AG08395 (cell line): Measurements from ENCODE around the gene ZNG1A.
"Not testable (repeated sequence)": the region's sequence is repeated elsewhere in the genome, so short reads cannot be mapped to it uniquely, and the experiment has no call there.

Source experiments
- DNase-seq: peaks from one replicate; pipeline ENCODE4 v3.0.0; 2012; ENCODE audit warnings: mixed read lengths, low spot score

ZNG1A gene

DNA sequence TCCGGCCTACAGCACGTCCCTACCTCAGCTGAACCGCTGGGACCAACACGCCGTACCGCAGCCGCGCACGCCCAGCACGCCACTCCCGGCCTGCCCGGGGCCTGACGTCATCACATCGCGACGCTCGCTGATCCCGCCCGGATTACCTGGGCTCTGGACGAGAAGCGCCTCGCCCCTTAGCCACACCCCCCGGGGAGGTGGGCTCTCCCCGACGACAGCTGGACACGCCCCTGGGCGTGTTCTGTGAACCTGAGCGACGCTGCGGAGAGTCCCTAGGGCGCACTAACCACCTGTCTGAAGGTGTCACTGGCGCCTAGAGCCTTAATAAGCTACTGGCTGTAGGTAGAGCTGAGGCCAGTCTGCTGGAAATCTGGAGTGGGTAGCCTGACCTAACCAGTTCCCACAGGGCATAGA lies at the start of gene ZNG1A:
ZNG1A (minus strand) TSS at position 87 of the 414 bp plus-strand sequence. CDS start 87 bp downstream, outside the sequence.
- DNase-seq: not testable (repeated sequence)

DNA sequence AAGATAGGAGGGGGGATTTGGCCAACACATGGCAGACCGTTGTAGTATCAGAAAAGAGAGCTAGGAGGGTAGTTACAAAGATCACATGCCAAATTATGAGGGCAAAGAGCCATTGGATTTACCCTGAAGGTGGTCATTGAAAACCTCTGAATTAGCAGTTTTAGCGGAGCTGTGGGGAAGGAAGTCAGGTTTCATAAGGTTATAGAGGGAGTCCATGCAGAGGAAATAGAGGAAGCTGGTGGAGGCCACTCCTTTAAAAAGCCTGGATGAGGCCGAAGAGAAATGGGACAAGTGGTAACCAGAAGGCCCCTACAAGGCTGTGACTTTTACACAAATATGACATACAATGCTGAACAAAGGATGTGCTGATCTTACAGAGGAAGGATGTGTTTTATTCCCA lies 49.0 kb upstream of the ZNG1A start:
- no peak for DNase-seq

DNA sequence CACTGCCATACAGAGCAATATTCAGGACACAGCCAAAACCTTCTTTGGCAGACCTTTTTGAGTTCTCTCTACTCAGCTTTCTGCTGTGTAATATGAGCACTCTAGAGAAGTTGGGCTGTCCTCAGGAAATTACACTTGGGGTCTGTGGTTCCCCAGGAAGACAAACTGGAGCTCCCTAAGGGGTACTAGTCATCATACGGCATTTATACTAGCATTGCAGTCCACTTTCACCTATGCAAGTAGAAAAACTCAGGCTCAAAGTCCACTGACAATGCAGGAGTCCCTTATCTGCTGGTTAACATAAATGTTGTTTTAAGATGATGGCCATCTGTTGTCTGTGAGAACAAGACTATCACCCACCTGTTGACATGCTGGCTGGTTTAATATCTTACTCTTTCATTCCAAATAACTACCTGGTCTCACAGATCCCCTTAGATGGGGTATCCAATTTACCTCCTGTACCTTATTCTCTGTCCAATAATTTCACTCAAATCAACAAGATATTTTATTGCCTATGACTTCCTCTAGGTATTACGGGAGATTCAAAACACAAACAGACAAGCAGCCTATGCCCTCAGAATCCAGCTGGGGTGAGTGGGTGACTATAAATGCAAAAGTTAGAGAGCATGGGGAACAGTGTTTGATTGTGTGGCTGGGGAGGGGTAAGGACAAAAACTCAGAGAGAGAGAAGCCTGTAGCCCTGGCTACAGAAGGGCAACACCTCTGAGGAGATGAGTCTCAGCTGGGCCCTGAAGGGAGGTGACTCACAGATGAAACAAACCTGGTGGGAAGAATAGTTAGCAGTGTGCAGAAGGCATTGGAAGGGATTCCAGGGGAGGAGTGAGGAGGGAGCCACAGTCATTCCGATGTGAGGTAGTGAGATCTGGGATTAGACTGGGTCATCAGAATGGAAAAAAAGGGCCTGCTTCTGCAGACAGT lies 46.0 kb upstream of the ZNG1A start:
- no peak for DNase-seq

DNA sequence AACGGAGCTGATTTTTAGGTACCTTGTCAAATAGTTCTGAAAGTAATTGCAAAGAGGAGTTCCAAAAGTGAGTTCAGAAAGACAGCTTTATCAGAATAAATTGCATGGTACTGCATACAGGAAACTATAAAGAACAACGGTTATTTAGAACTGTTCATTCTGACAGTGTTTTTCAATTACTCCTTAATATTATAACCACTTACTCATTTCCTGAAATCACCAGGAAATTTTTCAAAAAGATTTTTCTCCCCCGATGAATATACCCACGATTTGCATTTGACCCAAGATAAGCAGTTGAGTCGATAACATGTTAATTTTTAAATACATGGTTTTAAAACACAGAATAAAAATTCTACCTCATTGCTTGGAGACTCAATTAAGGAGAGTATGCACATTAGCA lies 45.2 kb upstream of the ZNG1A start:
- no peak for DNase-seq

DNA sequence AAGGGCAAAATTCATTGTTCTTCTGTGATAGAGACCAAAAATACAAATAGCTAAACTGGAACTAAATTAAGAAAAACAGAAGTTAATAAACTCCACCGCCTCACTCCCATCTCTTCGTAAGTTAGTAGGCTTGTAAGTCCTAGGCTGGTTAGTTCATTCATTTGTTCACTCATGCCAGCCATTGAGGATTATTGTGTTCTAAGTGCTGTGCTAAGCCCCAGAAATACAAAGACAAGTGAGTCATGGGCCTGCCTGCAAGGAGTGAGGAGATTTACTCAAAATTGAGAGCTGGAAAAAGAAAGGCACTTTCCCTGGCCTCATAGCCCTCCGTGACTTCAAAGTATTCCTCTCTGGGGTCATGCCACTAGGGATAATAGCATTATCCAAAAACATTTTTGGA lies 44.3 kb upstream of the ZNG1A start:
- no peak for DNase-seq

DNA sequence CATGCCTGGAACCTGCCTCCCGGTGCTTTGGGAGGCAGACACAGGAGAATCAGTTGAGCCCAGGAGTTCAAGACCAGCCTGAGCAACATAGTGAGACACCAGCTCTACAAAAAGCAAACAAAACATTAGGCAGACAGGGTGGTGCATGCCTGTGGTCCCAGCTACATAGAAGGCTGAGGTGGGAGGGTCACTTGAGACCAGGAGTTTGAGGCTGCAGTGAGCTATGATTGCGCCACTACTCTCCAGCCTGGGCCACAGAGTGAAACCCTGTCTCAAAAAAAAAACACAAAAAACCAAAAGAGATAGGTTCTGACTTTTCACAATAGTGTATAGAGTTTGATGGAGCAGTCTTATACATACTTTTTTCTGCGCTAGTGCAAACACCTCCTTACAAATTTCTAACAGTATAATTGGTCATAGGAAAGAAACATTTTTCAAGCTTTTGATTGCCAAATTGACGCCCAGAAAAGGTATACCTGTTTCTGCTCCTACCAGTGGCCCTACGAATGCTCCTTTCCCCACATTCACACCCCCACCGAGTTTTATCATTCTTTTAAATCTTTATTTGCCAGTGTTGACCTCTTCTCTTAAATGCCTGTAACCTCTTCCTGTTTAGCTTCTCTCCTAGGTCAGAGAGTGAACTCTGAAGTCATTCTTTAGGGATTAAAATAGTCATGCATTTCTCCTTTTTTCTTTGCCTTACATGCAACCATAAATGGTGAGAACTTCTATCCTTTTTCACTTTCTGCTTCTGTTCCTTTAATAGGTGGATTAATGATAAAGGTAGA lies 43.3 kb upstream of the ZNG1A start:
- DNase-seq: no peak

DNA sequence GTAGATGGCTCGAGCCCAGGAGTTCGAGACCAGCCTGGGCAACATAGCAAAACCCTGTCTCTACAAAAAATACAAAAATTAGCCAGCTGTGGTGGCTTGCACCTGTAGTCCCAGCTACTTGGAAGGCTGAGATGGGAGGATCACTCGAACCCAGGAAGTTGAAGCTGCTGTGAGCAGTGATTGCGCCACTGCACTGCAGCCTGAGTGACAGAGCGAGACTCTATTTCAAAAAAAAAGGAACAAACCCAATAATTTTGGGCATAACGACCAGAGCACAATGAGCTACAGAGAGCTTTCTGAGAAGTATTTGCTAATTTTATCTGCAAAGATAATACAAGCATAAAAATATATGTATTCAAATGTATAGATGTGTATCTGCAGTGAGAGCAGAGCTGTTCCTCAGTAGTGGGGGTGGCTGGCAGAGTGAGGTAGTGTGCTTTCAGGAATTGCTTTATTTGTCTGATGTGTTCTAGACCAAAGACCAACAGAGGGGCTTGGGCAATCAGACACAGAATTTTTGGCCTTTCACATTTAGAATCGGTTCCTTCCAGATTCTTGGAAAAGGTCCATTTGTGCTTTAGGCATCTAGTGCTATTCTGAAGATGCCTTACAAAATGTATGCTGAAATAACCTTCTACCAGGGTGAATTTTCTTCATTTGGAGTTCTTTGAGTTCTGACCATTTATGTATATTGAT lies 41.0 kb upstream of the ZNG1A start:
- no peak for DNase-seq

DNA sequence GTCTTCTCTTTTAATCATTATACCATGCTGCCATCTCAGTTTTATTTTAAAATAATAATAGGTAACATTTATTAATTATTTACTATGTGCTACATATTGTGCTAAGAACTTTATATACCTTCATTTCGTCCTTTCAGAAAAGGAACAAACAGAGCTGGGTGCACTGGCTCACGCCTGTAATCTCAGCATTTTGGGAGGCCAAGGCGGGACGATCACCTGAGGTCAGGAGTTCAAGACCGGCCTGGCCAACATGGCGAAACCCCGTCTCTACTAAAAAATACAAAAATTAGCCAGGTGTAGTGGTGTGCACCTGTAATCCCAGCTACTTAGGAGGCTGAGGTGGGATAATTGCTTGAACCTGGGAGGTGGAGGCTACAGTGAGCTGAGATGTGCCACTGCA lies 40.2 kb upstream of the ZNG1A start:
- DNase-seq: not testable (repeated sequence)

DNA sequence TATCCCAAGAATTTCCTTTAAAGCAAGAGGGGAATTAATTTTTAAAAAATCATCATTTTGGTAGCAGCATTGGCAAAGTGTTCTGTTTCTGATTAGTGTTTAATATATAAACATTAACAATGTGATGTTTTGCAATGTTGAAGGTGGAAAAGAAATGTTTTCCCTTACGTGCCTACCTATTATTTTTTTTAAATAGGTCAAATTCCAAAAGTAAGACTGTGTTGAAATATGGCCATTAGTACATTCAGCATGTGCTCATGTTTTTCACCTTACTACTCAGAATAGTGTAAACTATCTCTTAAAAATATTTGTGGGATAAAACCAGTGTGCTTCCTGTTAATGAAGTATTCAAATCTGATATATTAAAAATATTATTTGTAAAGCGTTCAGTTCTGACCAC lies 39.1 kb upstream of the ZNG1A start:
- DNase-seq: no peak

DNA sequence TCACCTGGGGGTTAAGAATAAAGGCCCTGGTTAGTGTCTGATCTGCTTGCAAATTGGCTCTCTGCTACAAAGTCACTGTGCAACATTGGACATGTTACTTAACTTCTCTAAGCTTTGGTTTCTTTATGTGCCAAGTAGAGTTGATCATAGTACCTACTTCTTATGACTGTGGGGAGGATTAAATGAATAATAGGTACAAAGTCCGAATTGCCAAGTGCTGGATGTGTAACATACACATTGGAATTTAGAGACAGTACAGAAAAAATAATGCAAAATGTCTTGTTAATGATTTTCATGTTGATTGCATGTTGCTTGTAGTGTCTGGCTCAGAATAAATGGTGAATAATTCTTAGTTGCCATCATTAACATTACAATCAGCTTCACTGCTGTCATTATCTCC lies 38.0 kb upstream of the ZNG1A start:
- DNase-seq: no peak

DNA sequence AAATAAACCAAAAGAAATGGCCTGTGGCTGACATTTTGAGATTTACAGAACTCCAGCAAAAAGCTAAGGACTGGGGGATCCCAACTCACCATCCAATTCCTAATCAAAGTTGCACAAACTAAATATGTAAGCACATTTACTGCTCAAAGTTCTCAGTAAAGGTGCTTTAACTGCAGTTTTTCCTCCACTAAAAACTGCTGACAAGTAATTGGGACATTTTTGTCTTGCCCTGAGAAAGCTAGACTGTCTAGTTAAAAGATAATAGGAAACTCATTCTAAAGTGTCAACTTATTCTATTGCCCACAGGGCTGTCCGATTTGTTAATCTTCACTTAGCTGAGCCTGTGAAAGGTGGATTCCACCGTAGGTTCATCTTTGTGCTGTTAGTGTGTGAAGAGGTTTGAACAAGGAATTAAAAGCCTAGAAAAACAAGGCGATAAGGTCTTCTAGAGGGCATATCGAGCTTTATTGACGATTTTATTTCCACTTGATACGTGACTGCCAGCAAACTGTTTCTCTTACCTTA lies 36.8 kb upstream of the ZNG1A start:
- DNase-seq: no peak

DNA sequence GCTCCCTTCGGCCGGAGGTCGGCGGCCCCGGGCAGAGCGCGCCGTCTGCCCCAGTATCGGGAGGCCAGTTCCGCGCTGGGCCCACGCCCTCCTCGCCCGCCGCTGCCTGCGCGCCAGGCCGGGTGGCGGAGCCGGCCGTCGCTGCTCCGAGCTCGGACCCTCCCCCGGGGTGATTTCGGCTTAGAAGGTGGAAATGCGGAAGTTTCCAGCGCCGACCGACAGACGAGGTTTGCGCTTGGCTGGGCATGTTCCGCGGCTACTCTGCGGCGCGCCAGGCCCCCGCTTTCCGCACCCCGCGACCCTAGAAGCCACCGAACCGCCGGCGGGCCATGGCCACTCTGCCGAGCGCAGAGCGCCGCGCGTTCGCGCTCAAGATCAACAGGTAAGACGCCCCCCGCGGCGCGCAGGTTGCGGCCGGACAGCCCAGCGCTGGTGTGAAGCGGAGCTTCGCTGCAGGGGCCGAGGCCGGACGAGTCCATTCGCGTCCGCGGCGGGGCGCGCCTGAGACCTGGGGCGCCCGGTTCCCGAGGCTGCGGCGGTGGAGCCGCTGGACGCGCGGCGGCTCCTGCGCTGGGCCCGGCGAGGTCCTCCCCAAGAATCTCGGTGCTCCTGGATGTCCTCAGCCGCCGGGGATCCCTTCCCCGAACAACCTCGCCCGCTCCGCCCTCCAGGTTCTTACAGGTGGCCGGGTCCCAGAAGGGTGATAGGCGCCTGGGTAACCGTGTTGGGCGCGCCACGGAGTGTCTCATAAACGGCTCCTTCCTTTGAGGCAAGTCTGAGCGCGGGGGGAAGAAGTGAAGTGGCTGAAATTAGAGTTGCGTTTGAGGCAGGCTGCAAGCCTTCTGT lies 36.0 kb upstream of the ZNG1A start, which contains the start of gene DOCK8:
DOCK8 (plus strand) TSS at position 218 of the 846 bp plus-strand sequence; CDS start at position 330, 112 bp downstream.
- DNase-seq: no peak

DNA sequence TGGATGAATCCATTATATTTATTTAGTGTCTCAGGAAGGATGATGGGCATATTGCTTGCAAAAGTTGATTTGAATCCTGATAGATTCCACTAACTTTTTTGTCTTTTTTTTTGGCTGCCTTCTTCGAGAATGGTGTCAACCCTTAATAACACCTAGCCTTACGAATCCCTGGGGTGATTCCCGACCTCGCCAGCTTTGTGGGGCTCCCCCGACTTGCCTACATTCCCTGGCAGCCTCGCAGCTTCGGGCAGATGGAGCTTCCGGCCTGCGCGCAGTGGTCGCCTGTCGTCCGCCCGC lies 35.4 kb upstream of the ZNG1A start:
- DNase-seq: no peak

DNA sequence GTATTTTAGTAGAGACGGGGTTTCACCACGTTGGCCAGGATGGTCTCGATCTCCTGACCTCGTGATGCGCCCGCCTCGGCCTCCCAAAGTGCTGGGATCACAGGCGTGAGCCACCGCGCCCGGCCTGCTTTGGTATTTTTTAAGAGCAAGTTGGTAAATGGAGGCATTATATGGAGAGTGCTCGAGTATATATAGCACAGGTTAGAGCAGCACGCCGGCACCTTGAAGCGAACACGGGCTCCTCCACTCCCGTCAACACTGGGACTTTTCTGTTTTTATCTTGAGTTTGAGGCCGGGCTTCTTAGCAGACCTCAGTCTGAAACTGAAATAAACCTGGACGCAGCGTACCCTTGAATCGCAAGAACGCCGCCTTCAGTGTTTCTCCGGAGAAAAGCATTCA lies 35.0 kb upstream of the ZNG1A start:
- not testable (repeated sequence) for DNase-seq

DNA sequence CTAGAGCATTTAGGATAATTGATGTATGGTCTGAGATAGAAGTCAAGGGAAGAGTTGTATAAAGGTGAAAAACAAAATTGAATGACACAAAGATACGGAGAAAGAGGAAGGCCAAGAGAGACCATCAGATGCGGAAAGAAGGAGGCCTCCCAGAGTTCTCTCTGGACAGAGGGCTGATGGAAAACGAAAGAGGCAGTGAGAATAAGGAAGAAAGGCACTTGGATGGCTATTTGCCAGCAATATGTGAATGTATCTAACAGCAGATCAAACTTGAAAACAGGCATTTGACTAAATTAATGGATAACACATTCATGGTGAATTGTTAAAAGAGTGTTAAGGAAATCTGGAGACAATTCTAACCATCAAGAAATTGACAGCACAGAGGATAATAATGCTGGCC lies 33.4 kb upstream of the ZNG1A start:
- no peak for DNase-seq

DNA sequence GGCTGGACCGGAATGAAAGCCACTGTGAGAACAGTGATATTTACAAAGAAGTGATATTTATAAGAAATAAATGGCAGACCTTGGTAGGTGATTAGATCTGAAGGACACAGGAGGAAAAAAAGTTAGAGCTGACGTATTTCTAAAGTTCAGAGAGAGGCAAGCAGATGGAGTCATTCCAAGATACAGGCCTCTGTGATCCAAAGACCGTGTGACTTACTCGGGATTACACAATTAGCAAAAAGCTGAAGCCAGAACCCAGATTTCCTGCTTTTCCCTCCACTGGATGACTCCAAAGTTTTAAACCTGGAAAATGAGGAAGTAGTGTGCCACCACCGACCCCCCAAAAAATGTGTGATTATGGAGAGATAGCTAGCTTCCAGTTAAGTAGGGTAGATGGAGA lies 32.7 kb upstream of the ZNG1A start:
- DNase-seq: no peak

DNA sequence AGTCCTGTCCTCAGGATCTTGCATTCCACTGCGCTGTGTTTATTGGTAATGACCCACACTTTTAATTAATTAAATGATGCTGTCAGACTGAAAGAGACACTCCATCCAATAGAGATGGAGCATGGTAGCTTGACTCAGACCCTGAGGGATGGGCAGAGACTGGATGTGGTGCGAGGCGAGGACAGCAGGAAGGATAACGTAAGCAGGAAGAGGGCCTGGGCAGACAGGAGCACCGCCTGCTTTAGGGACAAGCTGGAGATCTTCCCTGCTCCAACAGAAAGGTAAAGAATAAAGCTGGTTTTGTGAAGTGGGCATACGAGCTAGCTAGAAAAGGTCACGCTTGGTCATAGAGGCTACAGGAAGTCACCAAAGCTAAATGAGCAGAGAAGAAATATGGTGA lies 32.2 kb upstream of the ZNG1A start:
- no peak for DNase-seq

DNA sequence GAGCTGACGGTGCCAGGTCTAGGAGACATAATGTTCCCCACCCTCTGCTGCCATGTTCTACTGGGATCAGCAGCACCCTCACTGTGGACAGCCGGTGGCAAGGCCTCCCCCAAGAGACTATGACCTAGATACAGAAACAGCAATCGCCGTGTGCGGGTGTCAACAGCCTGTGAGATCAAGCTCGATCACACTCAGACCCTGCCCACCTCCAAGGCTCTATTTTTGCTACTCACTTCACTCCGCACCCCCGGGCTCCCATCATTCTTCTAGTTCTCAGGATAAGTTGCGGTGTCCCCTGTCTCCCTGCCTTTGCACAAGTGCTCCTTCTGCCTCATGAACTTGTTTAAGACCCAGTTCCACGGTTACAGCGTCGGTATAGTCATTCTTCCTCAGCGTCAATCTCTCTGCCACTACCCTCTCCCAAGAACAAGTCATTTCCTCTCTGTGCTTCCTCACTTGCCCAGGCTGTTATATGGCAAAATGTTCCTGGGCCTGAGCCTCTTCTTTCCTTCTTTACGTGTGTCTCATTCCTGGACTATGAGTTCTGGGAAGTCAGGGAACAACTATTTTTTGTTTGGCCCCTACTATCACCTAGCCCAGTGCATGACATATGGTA lies 30.4 kb upstream of the ZNG1A start:
- DNase-seq: no peak

DNA sequence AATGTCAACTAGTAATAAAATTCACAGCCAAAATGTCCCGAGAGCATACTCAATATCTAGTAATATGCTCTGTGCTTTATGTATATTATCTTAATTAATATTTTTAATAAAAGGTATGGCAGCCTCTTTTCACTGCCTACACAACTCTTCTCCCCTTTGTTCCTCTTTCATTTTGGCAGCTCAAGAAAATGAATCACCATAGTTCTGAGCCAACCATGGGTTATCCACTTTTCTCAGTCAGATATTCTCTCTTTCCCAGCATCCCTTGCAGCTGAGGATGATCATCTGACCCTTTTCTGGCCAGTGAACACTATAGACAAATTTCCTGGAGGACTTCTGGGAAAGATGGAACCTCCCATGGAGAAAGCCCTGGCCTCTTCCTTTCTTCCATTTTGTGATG lies 27.6 kb upstream of the ZNG1A start:
- DNase-seq: no peak

DNA sequence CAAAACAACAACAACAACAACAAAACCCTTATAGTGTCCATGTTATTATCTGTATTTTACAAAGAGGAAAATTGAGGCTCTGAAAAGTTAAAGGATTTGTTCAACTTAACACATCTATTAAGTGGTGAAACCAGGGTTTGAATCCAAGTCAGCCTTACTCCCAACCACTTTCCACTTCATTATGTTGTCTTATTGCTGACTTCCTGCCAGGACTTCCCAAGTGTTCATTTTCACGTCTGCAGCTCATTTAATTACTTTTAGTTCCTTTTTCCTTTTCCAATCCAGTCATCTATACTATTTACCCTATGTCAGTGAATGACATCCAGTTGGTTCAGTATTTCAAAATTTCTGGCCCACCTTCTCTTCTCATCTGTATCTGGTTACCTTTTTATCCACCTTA lies 20.7 kb upstream of the ZNG1A start:
- not testable (repeated sequence) for DNase-seq
